ENCODE measurements around the gene MTIF2. TPM values are rescaled to one million over a fixed set of nuclear protein-coding genes. Genes with fewer than 3 reads are reported as not detected.

Gene MTIF2
- total RNA-seq, 1 experiment from 2014 or later: 43.9 TPM

DNA sequence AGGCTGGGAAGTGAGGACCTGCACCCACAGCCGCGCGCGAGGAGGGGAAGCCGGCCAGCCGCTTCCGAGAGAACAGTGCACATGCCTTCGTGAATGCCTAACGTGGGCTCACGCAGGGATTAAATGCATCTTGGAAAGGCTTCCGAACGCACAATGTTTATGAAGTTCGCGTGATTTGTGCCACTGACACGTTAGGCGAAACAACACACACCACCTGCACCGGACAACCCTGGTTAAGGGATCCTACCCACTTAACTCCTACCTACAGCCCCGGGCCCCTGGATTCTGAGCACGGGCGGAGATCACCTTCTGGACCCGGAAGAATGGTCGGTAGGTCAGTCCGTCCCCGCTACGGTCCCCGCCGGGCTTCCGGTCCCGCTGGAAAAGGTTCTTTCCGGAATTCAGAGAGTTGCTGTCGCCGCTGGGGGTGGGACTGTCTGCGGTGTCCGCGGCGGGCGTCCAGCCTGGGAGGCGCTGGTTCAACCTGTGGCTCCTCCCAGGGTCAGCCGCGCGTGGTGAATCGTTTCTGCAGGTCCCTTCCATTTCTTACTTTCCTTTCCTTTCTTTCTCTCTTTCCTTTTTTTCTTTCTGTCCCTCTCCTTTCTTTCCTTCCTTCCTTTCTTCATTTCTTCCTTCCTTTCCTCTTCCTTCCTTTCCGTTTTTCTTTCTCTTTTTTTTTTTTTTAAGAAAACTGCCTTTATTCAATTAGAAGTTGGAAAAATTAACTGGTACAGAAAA is at the start of gene MTIF2 (continued):
- TF ChIP-seq, protein P1, sequence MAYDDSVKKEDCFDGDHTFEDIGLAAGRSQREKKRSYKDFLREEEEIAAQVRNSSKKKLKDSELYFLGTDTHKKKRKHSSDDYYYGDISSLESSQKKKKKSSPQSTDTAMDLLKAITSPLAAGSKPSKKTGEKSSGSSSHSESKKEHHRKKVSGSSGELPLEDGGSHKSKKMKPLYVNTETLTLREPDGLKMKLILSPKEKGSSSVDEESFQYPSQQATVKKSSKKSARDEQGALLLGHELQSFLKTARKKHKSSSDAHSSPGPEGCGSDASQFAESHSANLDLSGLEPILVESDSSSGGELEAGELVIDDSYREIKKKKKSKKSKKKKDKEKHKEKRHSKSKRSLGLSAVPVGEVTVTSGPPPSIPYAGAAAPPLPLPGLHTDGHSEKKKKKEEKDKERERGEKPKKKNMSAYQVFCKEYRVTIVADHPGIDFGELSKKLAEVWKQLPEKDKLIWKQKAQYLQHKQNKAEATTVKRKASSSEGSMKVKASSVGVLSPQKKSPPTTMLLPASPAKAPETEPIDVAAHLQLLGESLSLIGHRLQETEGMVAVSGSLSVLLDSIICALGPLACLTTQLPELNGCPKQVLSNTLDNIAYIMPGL (CRISPR knock-in tag; IDR thresholded peaks at IDR 0.05): peak; percentile 86
- TF ChIP-seq, protein P2, sequence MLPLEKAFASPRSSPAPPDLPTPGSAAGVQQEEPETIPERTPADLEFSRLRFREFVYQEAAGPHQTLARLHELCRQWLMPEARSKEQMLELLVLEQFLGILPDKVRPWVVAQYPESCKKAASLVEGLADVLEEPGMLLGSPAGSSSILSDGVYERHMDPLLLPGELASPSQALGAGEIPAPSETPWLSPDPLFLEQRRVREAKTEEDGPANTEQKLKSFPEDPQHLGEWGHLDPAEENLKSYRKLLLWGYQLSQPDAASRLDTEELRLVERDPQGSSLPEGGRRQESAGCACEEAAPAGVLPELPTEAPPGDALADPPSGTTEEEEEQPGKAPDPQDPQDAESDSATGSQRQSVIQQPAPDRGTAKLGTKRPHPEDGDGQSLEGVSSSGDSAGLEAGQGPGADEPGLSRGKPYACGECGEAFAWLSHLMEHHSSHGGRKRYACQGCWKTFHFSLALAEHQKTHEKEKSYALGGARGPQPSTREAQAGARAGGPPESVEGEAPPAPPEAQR (CRISPR knock-in tag; IDR thresholded peaks at IDR 0.05): no peak
- TF ChIP-seq, protein P3, sequence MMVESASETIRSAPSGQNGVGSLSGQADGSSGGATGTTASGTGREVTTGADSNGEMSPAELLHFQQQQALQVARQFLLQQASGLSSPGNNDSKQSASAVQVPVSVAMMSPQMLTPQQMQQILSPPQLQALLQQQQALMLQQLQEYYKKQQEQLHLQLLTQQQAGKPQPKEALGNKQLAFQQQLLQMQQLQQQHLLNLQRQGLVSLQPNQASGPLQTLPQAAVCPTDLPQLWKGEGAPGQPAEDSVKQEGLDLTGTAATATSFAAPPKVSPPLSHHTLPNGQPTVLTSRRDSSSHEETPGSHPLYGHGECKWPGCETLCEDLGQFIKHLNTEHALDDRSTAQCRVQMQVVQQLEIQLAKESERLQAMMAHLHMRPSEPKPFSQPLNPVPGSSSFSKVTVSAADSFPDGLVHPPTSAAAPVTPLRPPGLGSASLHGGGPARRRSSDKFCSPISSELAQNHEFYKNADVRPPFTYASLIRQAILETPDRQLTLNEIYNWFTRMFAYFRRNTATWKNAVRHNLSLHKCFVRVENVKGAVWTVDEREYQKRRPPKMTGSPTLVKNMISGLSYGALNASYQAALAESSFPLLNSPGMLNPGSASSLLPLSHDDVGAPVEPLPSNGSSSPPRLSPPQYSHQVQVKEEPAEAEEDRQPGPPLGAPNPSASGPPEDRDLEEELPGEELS (CRISPR knock-in tag; IDR thresholded peaks at IDR 0.05): peak; percentile 71
- TF ChIP-seq TP53 (CRISPR knock-in tag; IDR thresholded peaks at IDR 0.05): no peak
- TF ChIP-seq GRHL2 (CRISPR knock-in tag; IDR thresholded peaks at IDR 0.05; ENCODE audit: insufficient replicate concordance, severe bottlenecking): no peak
- TF ChIP-seq SMAD4 (CRISPR knock-in tag; IDR thresholded peaks at IDR 0.05): peak; percentile 38; the same call in 1 of the 2 replicates
- TF ChIP-seq, protein P4, sequence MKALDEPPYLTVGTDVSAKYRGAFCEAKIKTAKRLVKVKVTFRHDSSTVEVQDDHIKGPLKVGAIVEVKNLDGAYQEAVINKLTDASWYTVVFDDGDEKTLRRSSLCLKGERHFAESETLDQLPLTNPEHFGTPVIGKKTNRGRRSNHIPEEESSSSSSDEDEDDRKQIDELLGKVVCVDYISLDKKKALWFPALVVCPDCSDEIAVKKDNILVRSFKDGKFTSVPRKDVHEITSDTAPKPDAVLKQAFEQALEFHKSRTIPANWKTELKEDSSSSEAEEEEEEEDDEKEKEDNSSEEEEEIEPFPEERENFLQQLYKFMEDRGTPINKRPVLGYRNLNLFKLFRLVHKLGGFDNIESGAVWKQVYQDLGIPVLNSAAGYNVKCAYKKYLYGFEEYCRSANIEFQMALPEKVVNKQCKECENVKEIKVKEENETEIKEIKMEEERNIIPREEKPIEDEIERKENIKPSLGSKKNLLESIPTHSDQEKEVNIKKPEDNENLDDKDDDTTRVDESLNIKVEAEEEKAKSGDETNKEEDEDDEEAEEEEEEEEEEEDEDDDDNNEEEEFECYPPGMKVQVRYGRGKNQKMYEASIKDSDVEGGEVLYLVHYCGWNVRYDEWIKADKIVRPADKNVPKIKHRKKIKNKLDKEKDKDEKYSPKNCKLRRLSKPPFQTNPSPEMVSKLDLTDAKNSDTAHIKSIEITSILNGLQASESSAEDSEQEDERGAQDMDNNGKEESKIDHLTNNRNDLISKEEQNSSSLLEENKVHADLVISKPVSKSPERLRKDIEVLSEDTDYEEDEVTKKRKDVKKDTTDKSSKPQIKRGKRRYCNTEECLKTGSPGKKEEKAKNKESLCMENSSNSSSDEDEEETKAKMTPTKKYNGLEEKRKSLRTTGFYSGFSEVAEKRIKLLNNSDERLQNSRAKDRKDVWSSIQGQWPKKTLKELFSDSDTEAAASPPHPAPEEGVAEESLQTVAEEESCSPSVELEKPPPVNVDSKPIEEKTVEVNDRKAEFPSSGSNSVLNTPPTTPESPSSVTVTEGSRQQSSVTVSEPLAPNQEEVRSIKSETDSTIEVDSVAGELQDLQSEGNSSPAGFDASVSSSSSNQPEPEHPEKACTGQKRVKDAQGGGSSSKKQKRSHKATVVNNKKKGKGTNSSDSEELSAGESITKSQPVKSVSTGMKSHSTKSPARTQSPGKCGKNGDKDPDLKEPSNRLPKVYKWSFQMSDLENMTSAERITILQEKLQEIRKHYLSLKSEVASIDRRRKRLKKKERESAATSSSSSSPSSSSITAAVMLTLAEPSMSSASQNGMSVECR (CRISPR knock-in tag; IDR thresholded peaks at IDR 0.05; ENCODE audit: borderline replicate concordance): 0 out of 2 replicates have a peak, but pooled peaks have one; percentile 31
- TF ChIP-seq, protein P5, sequence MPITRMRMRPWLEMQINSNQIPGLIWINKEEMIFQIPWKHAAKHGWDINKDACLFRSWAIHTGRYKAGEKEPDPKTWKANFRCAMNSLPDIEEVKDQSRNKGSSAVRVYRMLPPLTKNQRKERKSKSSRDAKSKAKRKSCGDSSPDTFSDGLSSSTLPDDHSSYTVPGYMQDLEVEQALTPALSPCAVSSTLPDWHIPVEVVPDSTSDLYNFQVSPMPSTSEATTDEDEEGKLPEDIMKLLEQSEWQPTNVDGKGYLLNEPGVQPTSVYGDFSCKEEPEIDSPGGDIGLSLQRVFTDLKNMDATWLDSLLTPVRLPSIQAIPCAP (CRISPR knock-in tag; IDR thresholded peaks at IDR 0.05): peak; percentile 26; the same call in 1 of the 2 replicates
- TF ChIP-seq, protein P6, sequence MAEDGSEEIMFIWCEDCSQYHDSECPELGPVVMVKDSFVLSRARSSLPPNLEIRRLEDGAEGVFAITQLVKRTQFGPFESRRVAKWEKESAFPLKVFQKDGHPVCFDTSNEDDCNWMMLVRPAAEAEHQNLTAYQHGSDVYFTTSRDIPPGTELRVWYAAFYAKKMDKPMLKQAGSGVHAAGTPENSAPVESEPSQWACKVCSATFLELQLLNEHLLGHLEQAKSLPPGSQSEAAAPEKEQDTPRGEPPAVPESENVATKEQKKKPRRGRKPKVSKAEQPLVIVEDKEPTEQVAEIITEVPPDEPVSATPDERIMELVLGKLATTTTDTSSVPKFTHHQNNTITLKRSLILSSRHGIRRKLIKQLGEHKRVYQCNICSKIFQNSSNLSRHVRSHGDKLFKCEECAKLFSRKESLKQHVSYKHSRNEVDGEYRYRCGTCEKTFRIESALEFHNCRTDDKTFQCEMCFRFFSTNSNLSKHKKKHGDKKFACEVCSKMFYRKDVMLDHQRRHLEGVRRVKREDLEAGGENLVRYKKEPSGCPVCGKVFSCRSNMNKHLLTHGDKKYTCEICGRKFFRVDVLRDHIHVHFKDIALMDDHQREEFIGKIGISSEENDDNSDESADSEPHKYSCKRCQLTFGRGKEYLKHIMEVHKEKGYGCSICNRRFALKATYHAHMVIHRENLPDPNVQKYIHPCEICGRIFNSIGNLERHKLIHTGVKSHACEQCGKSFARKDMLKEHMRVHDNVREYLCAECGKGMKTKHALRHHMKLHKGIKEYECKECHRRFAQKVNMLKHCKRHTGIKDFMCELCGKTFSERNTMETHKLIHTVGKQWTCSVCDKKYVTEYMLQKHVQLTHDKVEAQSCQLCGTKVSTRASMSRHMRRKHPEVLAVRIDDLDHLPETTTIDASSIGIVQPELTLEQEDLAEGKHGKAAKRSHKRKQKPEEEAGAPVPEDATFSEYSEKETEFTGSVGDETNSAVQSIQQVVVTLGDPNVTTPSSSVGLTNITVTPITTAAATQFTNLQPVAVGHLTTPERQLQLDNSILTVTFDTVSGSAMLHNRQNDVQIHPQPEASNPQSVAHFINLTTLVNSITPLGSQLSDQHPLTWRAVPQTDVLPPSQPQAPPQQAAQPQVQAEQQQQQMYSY (CRISPR knock-in tag; IDR thresholded peaks at IDR 0.05): no peak; the same call in 1 of the 2 replicates
- TF ChIP-seq, protein P7, sequence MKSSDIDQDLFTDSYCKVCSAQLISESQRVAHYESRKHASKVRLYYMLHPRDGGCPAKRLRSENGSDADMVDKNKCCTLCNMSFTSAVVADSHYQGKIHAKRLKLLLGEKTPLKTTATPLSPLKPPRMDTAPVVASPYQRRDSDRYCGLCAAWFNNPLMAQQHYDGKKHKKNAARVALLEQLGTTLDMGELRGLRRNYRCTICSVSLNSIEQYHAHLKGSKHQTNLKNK (CRISPR knock-in tag; IDR thresholded peaks at IDR 0.05): no peak
- TF ChIP-seq, protein P8, sequence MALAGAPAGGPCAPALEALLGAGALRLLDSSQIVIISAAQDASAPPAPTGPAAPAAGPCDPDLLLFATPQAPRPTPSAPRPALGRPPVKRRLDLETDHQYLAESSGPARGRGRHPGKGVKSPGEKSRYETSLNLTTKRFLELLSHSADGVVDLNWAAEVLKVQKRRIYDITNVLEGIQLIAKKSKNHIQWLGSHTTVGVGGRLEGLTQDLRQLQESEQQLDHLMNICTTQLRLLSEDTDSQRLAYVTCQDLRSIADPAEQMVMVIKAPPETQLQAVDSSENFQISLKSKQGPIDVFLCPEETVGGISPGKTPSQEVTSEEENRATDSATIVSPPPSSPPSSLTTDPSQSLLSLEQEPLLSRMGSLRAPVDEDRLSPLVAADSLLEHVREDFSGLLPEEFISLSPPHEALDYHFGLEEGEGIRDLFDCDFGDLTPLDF (CRISPR knock-in tag; IDR thresholded peaks at IDR 0.05): no peak
- TF ChIP-seq SOX15 (CRISPR knock-in tag; IDR thresholded peaks at IDR 0.05): no peak
- no peak for TF ChIP-seq ZNF263 (CRISPR knock-in tag; IDR thresholded peaks at IDR 0.05; ENCODE audit: low read depth)
- TF ChIP-seq, protein P9, sequence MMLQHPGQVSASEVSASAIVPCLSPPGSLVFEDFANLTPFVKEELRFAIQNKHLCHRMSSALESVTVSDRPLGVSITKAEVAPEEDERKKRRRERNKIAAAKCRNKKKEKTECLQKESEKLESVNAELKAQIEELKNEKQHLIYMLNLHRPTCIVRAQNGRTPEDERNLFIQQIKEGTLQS (CRISPR knock-in tag; conservative IDR thresholded peaks at IDR 0.05): no peak
- TF ChIP-seq RORB (CRISPR knock-in tag; IDR thresholded peaks at IDR 0.05): no peak
- 0 out of 2 replicates have a peak, but pooled peaks have one; percentile 21 for TF ChIP-seq KAT7 (CRISPR knock-in tag; IDR thresholded peaks at IDR 0.05; ENCODE audit: borderline replicate concordance)
- TF ChIP-seq, protein P10, sequence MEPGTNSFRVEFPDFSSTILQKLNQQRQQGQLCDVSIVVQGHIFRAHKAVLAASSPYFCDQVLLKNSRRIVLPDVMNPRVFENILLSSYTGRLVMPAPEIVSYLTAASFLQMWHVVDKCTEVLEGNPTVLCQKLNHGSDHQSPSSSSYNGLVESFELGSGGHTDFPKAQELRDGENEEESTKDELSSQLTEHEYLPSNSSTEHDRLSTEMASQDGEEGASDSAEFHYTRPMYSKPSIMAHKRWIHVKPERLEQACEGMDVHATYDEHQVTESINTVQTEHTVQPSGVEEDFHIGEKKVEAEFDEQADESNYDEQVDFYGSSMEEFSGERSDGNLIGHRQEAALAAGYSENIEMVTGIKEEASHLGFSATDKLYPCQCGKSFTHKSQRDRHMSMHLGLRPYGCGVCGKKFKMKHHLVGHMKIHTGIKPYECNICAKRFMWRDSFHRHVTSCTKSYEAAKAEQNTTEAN (CRISPR knock-in tag; IDR thresholded peaks at IDR 0.05): peak; percentile 91
- peak; percentile 97 for TF ChIP-seq ETV6 (CRISPR knock-in tag; IDR thresholded peaks at IDR 0.05)
- peak; percentile 81 for TF ChIP-seq SP1 (CRISPR knock-in tag; conservative IDR thresholded peaks at IDR 0.05)
- TF ChIP-seq CREB1 (CRISPR knock-in tag; IDR thresholded peaks at IDR 0.05): 0 out of 2 replicates have a peak, but pooled peaks have one; percentile 86

Data from WTC11 (cell line).